Midbrain (tissue), 1 donor: ENCODE results near the gene ARHGAP26.
"Not testable (repeated sequence)": the region's sequence is repeated elsewhere in the genome, so short reads cannot be mapped to it uniquely, and the experiment has no call there.

Experiments used
- DNase-seq: peaks from one replicate; lab custom pipeline; 2025; lab: John Stamatoyannopoulos, UW

Gene ARHGAP26

GRCh38 chr5:143084407-143084806, 314.2 kb downstream of the ARHGAP26 start:
- DNase-seq: no peak

GRCh38 chr5:143085319-143085917, 315.2 kb downstream of the ARHGAP26 start:
- DNase-seq: no peak

GRCh38 chr5:143086546-143086907, 316.4 kb downstream of the ARHGAP26 start:
- no peak for DNase-seq

- DNase-seq: no peak
These were observed 316.9 kb downstream of the ARHGAP26 start for GRCh38 chr5:143086908-143087637.

- DNase-seq: not testable (repeated sequence)
These were observed 318.5 kb downstream of the ARHGAP26 start for GRCh38 chr5:143088702-143089101.

GRCh38 chr5:143090044-143090443, 319.9 kb downstream of the ARHGAP26 start:
- not testable (repeated sequence) for DNase-seq

- not testable (repeated sequence) for DNase-seq
These were observed 322.7 kb downstream of the ARHGAP26 start for GRCh38 chr5:143092711-143093451.

GRCh38 chr5:143093452-143094086, 323.4 kb downstream of the ARHGAP26 start:
- DNase-seq: no peak

GRCh38 chr5:143094087-143094521, 323.9 kb downstream of the ARHGAP26 start:
- no peak for DNase-seq

- not testable (repeated sequence) for DNase-seq
These were observed 324.4 kb downstream of the ARHGAP26 start for GRCh38 chr5:143094608-143095007.

- no peak for DNase-seq
These were observed 330.9 kb downstream of the ARHGAP26 start for GRCh38 chr5:143101121-143101520.

GRCh38 chr5:143101725-143102386, 331.7 kb downstream of the ARHGAP26 start:
- no peak for DNase-seq

- DNase-seq: no peak
These were observed 332.2 kb downstream of the ARHGAP26 start for GRCh38 chr5:143102411-143102810.

- no peak for DNase-seq
These were observed 335.2 kb downstream of the ARHGAP26 start for GRCh38 chr5:143105216-143105905.

- peak; percentile 15 for DNase-seq
These were observed 336.0 kb downstream of the ARHGAP26 start for GRCh38 chr5:143106174-143106573.

GRCh38 chr5:143108498-143109128, 338.4 kb downstream of the ARHGAP26 start:
- DNase-seq: no peak

GRCh38 chr5:143110591-143110990, 340.4 kb downstream of the ARHGAP26 start:
- DNase-seq: no peak

- DNase-seq: no peak
These were observed 341.6 kb downstream of the ARHGAP26 start for GRCh38 chr5:143111799-143112198.

- no peak for DNase-seq
These were observed 343.3 kb downstream of the ARHGAP26 start for GRCh38 chr5:143113461-143113860.

- DNase-seq: no peak
These were observed 344.3 kb downstream of the ARHGAP26 start for GRCh38 chr5:143114481-143114880.

GRCh38 chr5:143115381-143115780, 345.2 kb downstream of the ARHGAP26 start:
- no peak for DNase-seq
